Spleen (tissue), 7 donors: ENCODE measurements around the gene LIN7A.

ENCODE experiments used
- CTCF ChIP-seq, 11 experiments: fragments of 200-600 bp in 7 of 11; fragments of 450-650 bp in 4 of 11; sonication (generic) in 4 of 11; IDR thresholded peaks in 8 of 11; conservative IDR thresholded peaks in 3 of 11; 1 replicate in 7 of 11; 2 replicates in 4 of 11; pipeline versions ENCODE4 v1.4.0 to v1.8.0; 2016 to 2021; ENCODE audit warnings: antibody characterized with exemption in 11 of 11, inconsistent platforms in 4 of 11, mild to moderate bottlenecking in 1 of 11
- POLR2A ChIP-seq, 3 donors: fragments of 450-650 bp; IDR thresholded peaks; one replicate each; pipeline ENCODE4 v1.5.1; 2017; ENCODE audit warnings: antibody characterized with exemption in 3 of 3, mild to moderate bottlenecking in 1 of 3
- donor health status: DM: no; HTN: no; CAD: no; lungs with moderate emphysema.
- donor health status: DM: no; HTN: no; CAD: no.
- donor health status: DM: no; HTN: no; CAD: no.

- TF ChIP-seq CTCF (IDR thresholded peaks at IDR 0.05 in 8 of 11, conservative IDR thresholded peaks at IDR 0.05 in 3 of 11) (no peak), POLR2A (IDR thresholded peaks at IDR 0.05) (no peak)
Measured at GRCh38 chr12:80912901-80913770, 24.6 kb downstream of the LIN7A start.
